ENCODE results near the gene AIMP1.

The AIMP1 gene

DNA sequence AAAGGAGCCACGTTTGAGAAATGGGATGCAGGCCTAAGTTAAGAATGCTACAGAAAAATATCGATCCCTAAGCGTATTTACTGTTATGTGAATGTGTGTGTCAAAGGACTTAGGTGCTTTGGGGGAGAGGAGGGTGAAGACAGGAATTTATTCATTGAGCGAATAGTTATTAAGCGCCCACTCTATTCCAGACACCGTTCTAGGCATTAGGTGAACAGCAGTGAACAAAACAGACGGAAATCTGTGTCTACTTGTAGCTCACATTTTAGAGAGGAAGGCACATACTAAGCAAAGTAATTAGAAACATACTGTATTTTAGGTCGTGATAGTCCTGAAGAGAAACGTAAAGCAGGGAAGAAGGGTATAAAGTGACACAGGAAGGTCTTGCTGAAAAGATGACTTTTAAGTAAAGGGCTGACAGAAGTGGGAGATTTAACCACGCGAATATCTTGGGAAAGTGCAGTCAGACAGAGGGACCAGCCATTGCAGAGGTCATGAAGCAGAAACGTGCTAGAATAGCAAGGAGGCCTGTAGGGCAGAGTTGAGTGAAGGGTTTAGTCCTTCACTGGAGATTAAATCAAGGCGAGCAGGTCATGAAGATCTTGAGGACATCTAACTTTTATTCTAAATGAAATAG lies 541 bp downstream of the AIMP1 start:
- no peak for TF ChIP-seq EZH2phosphoT487 (IDR thresholded peaks at IDR 0.05; ENCODE audit: borderline replicate concordance, low read length)
- TF ChIP-seq, protein P1, sequence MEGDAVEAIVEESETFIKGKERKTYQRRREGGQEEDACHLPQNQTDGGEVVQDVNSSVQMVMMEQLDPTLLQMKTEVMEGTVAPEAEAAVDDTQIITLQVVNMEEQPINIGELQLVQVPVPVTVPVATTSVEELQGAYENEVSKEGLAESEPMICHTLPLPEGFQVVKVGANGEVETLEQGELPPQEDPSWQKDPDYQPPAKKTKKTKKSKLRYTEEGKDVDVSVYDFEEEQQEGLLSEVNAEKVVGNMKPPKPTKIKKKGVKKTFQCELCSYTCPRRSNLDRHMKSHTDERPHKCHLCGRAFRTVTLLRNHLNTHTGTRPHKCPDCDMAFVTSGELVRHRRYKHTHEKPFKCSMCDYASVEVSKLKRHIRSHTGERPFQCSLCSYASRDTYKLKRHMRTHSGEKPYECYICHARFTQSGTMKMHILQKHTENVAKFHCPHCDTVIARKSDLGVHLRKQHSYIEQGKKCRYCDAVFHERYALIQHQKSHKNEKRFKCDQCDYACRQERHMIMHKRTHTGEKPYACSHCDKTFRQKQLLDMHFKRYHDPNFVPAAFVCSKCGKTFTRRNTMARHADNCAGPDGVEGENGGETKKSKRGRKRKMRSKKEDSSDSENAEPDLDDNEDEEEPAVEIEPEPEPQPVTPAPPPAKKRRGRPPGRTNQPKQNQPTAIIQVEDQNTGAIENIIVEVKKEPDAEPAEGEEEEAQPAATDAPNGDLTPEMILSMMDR (IDR thresholded peaks at IDR 0.05; ENCODE audit: low read depth, low read length, poor library complexity, severe bottlenecking): no peak
- Histone ChIP-seq H3K4me1 (ENCODE audit: control insufficient read depth, low read length) (peaks cover 23% of the 10 kb centered on the region), H3K79me2 (ENCODE audit: control insufficient read depth, low read length) (peaks cover 93% of the 10 kb centered on the region)

DNA sequence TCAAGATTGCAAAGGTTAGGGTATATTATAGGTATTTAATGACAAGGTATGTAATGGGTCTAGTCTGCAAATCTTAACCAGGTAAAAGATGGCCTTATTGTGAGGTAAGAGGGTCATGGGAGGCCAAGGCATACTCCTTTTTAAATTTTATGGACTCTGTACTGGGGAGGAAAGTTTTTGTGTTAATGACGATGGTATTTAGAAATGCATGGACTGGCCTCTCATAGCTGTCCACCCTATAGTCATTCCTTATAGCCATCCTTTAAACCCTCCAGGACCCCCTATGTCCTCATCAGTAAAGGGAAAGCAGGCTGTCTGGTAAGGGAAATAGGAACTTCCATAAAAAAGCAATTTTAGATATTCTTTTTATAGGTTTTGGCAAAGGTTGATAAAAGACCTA lies 1.5 kb downstream of the AIMP1 start:
- Histone ChIP-seq H3K9me3 (ENCODE audit: control insufficient read depth, insufficient read depth, low read length) (no peaks in the 10 kb centered on the region), H3F3A (ENCODE audit: control insufficient read depth, insufficient read depth) (peaks cover 6% of the 10 kb centered on the region; the same call in 1 of the 2 replicates), H4K20me1 (ENCODE audit: control insufficient read depth, insufficient read depth, low read depth, low read length) (0 out of 2 replicates have a peak, but pooled peaks cover 6% of the 10 kb centered on the region), H3K79me2 (ENCODE audit: control insufficient read depth, low read length) (peaks cover 90% of the 10 kb centered on the region), H3K4me1 (ENCODE audit: control insufficient read depth, low read length) (peaks cover 23% of the 10 kb centered on the region), H3K4me3 (ENCODE audit: low read length) (peak overlapping the region; percentile 90), H3K36me3 (ENCODE audit: control insufficient read depth, low read length) (peaks cover 34% of the 10 kb centered on the region), H3K27ac (ENCODE audit: low read depth, low read length) (no peak overlapping the region), H3K9me2 (replicated peaks; ENCODE audit: control insufficient read depth, low read length) (no peaks in the 10 kb centered on the region), H3K27me3 (ENCODE audit: control insufficient read depth, low read length) (no peaks in the 10 kb centered on the region), H3K4me2 (ENCODE audit: low read length) (peak overlapping the region; percentile 77)
- no peak for TF ChIP-seq EZH2phosphoT487 (IDR thresholded peaks at IDR 0.05; ENCODE audit: borderline replicate concordance, low read length)
- TF ChIP-seq, protein P1 (IDR thresholded peaks at IDR 0.05; ENCODE audit: low read depth, low read length, poor library complexity, severe bottlenecking): no peak

More for the DNA sequence above, 541 bp downstream of the AIMP1 start:
- Histone ChIP-seq H3K27ac (ENCODE audit: low read depth, low read length) (peak overlapping the region; percentile 73), H3F3A (ENCODE audit: control insufficient read depth, insufficient read depth) (peaks cover 6% of the 10 kb centered on the region; the same call in 1 of the 2 replicates), H3K36me3 (ENCODE audit: control insufficient read depth, low read length) (peaks cover 30% of the 10 kb centered on the region), H3K9me2 (replicated peaks; ENCODE audit: control insufficient read depth, low read length) (no peaks in the 10 kb centered on the region), H3K9me3 (ENCODE audit: control insufficient read depth, insufficient read depth, low read length) (no peaks in the 10 kb centered on the region), H4K20me1 (ENCODE audit: control insufficient read depth, insufficient read depth, low read depth, low read length) (0 out of 2 replicates have a peak, but pooled peaks cover 6% of the 10 kb centered on the region), H3K4me2 (ENCODE audit: low read length) (peak overlapping the region; percentile 77), H3K27me3 (ENCODE audit: control insufficient read depth, low read length) (no peaks in the 10 kb centered on the region), H3K4me3 (ENCODE audit: low read length) (peak overlapping the region; percentile 90)

DNA sequence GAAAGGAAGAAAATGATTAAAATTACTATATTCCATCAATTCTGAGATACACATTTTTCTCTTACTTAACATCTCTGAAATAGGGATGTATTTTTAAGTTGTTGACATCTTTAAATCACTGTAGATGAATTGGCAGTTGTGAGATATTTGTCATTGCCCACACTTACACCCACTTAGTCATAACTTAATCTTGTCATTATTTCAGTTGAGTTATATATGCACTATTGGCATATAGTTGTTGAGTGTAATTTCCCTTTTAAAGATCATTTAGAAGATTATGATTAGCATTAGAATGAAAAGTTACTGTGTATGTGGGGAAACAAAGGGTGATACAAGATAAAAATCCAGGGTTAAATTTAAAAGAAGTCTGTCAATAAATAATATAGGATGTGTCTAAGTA lies 2.2 kb downstream of the AIMP1 start:
- Histone ChIP-seq H3K79me2 (ENCODE audit: control insufficient read depth, low read length) (peaks cover 90% of the 10 kb centered on the region), H3F3A (ENCODE audit: control insufficient read depth, insufficient read depth) (peaks cover 6% of the 10 kb centered on the region; the same call in 1 of the 2 replicates), H3K4me2 (ENCODE audit: low read length) (peak overlapping the region; percentile 77), H3K27ac (ENCODE audit: low read depth, low read length) (no peak overlapping the region), H3K9me3 (ENCODE audit: control insufficient read depth, insufficient read depth, low read length) (no peaks in the 10 kb centered on the region), H3K9me2 (replicated peaks; ENCODE audit: control insufficient read depth, low read length) (no peaks in the 10 kb centered on the region), H3K4me3 (ENCODE audit: low read length) (no peak overlapping the region), H3K27me3 (ENCODE audit: control insufficient read depth, low read length) (no peaks in the 10 kb centered on the region), H3K36me3 (ENCODE audit: control insufficient read depth, low read length) (peaks cover 37% of the 10 kb centered on the region), H3K4me1 (ENCODE audit: control insufficient read depth, low read length) (peaks cover 23% of the 10 kb centered on the region), H4K20me1 (ENCODE audit: control insufficient read depth, insufficient read depth, low read depth, low read length) (0 out of 2 replicates have a peak, but pooled peaks cover 6% of the 10 kb centered on the region)
- TF ChIP-seq, protein P1 (IDR thresholded peaks at IDR 0.05; ENCODE audit: low read depth, low read length, poor library complexity, severe bottlenecking): no peak
- no peak for TF ChIP-seq EZH2phosphoT487 (IDR thresholded peaks at IDR 0.05; ENCODE audit: borderline replicate concordance, low read length)

All from DOHH2 (cell line).